NCI-H2029 treated with DMSO at 0.1 percent for 48 hours (cell line): ENCODE data around the gene SLC22A31.
"Not testable (repeated sequence)": the region's sequence is repeated elsewhere in the genome, so short reads cannot be mapped to it uniquely, and the experiment has no call there.

ENCODE experiments used
- DNase-seq: peaks from one replicate; lab custom pipeline; 2025; lab: John Stamatoyannopoulos, UW

Gene SLC22A31

DNA sequence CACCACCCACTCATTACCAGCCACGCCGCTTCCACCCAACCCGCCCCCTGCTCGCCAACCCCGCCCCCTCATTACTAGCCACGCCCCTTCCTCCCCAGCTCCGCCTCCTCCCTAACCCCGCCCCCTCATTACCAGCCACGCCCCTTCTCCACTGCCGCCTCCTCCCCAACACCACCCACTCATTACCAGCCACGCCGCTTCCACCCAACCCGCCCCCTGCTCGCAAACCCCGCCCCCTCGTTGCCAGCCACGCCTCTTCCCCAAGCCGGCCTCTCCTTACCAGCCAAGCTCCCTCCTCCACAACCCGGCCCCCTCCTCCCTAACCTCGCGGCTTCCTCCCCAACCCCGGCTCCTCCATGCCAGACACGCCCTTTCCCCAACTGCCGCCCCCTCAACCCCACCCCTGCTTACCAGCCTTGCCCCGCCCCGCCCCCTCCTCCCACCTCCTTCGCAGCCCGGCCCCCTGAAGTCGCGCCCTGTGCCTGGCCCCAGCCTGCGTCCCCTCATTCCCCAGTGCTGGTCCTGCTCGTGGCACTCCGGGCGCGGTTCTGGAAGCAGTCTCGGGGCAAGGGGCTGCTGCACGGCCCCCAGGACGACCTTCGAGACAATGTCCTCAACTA lies 7.3 kb downstream of the SLC22A31 start:
- DNase-seq = no peak

DNA sequence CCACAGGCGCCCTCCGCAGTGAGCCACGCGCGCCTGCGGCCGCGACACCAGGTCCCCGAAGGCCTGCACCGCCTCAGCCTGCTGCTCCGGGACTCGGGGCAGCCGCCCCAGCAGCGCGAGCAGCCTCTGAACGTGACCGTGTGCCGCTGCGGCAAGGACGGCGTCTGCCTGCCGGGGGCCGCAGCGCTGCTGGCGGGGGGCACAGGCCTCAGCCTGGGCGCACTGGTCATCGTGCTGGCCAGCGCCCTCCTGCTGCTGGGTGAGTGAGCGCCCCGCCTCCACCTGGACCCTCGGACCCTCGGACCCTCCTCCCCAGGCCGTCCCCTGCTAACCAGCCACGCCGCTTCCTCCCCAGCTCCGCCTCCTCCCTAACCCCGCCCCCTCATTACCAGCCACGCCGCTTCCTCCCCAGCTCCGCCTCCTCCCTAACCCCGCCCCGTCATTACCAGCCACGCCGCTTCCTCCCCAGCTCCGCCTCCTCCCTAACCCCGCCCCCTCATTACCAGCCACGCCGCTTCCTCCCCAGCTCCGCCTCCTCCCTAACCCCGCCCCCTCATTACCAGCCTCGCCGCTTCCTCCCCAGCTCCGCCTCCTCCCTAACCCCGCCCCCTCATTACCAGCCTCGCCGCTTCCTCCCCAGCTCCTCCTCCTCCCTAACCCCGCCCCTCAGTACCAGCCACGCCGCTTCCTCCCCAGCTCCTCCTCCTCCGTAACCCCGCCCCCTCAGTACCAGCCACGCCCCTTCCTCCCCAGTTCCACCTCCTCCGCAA lies 8.0 kb downstream of the SLC22A31 start:
- DNase-seq = not testable (repeated sequence)

- DNase-seq = no peak
Measured at GRCh38 chr16:89191901-89192185, 8.5 kb downstream of the SLC22A31 start.

DNA sequence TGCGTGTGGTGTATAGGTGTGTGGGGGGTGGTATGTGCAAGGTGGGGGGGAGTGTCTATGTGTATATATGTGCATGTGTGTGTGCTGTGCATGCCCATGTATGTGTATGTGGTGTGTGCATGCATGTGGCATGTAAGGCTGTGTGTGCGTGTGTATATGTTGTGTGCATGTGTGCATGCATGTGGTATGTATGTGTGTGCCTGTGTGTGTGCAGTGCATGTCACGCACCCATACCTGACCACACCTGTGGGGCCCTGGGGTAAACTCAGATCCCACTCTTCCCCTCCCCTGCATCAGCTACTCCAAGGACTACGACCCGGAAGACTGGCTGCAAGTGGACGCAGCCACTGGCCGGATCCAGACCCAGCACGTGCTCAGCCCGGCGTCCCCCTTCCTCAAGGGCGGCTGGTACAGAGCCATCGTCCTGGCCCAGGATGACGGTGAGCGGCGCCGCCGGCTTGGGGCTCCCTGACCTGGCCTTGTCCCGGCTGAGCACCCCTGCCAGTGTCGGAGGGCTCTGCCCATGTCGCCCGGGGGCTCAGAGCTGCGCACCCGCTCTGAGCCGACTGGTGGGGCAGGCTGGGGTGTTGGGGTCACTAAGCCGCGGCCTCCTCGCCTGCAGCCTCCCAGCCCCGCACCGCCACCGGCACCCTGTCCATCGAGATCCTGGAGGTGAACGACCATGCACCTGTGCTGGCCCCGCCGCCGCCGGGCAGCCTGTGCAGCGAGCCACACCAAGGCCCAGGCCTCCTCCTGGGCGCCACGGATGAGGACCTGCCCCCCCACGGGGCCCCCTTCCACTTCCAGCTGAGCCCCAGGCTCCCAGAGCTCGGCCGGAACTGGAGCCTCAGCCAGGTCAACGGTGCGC lies 9.1 kb downstream of the SLC22A31 start:
- DNase-seq = no peak

DNA sequence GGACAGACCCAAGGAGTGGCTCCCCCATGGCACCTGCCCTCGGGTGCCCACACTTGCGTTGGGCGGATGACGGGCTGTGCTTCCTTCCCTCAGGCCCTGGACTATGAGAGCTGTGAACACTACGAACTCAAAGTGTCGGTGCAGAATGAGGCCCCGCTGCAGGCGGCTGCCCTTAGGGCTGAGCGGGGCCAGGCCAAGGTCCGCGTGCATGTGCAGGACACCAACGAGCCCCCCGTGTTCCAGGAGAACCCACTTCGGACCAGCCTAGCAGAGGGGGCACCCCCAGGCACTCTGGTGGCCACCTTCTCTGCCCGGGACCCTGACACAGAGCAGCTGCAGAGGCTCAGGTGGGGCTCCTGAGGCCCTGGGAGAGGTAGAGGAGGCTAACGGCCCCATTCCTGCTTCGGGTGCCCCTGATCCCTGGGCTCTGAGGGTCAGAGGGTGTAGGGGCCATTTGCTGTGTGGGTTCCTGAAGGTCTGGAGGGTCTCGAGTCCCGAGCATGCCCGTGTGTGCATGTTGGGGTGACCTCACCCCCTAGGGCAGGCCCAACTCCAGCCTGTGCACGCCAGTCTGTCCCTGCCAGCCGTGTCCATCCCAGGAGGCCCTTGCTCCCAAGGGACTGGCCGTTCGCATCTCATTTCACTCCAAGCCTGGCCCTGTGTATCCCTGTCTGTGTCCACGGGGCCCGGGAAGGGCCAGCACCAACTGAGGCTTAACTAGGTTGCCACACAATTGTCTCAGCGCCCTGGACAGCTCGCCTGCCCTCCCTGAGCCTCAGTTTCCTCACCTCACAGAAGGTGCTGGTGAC lies 10.0 kb downstream of the SLC22A31 start:
- no peak for DNase-seq

- no peak for DNase-seq
Measured at GRCh38 chr16:89189358-89190025, 10.8 kb downstream of the SLC22A31 start.

DNA sequence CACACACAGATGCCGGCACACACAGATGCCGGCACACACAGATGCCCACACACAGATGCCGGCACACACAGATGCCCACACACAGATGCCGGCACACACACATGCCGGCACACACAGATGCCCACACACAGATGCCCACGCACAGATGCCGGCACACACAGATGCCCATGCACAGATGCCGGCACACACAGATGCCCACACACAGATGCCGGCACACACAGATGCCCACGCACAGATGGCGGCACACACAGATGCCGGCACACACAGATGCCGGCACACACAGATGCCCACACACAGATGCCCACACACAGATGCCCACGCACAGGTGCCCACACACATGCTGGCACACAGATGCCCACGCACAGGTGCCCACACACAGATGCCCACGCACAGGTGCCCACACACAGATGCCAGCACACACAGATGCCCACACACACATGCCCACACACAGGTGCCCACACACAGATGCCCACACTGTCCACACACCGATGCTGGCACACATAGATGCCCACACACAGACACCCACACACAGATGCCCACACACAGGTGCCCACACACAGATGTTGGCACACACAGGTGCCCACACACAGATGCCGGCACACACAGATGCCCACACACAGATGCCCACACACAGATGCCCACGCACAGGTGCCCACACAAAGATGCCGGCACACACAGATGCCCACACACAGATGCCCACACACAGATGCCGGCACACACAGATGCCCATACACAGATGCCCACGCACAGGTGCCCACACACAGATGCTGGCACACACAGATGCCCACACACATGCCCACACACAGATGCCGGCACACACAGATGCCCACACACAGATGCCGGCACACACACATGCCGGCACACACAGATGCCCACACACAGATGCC lies 11.6 kb downstream of the SLC22A31 start:
- not testable (repeated sequence) for DNase-seq

DNA sequence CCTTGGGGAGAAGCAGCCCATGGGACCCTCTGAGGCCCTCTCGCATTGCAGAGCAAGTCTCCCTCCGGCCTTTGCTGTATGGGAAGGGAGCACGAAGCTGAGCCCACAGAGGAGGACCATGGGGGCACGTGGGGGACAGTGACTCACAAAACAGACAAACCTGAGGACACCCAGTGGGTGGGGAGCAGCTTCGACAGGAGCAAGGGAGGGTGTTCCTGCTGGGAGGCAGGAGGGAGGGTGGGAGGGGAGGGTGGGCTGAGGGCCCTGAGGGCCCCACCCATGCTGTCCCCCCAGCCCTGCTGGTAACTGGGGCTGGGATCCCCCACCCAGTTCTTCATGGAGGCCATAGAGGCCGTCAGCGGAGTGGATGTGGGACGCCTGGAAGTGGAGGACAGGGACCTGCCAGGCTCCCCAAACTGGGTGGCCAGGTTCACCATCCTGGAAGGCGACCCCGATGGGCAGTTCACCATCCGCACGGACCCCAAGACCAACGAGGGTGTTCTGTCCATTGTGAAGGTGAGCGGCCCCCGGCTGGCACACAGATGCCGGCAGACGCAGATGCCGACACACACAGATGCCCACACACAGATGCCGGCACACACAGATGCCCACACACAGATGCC lies 12.5 kb downstream of the SLC22A31 start:
- DNase-seq = no peak

- DNase-seq = no peak
Measured at GRCh38 chr16:89187032-89187769, 13.1 kb downstream of the SLC22A31 start.

DNA sequence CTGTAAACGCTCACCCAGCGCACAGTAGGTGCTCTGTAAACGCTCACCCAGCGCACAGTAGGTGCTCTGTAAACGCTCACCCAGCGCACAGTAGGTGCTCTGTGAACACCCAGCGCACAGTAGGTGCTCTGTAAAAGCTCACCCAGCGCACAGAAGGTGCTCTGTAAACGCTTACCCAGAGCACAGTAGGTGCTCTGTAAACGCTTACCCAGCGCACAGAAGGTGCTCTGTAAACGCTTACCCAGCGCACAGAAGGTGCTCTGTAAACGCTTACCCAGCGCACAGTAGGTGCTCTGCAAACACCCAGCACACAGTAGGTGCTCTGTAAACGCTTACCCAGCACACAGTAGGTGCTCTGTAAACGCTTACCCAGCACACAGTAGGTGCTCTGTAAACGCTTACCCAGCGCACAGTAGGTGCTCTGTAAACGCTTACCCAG lies 13.7 kb downstream of the SLC22A31 start:
- DNase-seq = not testable (repeated sequence)

DNA sequence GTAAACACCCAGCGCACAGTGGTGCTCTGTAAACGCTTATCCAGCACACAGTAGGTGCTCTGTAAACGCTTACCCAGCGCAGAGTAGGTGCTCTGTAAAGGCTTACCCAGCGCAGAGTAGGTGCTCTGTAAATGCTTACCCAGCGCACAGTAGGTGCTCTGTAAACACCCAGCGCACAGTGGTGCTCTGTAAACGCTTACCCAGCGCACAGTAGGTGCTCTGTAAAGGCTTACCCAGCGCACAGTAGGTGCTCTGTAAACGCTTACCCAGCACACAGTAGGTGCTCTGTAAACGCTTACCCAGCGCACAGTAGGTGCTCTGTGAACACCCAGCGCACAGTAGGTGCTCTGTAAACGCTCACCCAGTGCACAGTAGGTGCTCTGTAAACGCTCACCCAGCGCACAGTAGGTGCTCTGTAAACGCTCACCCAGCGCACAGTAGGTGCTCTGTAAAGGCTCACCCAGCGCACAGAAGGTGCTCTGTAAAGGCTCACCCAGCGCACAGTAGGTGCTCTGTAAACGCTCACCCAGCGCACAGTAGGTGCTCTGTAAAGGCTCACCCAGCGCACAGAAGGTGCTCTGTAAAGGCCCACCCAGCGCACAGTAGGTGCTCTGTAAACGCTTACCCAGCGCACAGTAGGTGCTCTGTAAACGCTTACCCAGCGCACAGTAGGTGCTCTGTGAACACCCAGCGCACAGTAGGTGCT lies 14.3 kb downstream of the SLC22A31 start:
- DNase-seq = not testable (repeated sequence)

- no peak for DNase-seq
Measured at GRCh38 chr16:89184933-89185794, 15.2 kb downstream of the SLC22A31 start.

DNA sequence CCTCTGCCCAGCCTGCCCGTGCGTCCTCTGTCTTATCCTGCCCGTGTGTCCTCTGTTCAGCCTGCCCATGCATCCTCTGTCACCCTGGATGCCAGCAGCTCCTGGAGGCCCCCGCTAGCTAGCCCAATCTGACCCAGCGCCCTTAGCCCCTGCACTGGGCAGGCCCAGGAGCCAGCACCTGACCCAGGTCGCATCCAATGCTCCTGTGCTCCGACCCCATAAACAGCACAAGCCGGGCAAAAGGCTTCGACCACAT lies 15.7 kb downstream of the SLC22A31 start:
- DNase-seq = no peak

DNA sequence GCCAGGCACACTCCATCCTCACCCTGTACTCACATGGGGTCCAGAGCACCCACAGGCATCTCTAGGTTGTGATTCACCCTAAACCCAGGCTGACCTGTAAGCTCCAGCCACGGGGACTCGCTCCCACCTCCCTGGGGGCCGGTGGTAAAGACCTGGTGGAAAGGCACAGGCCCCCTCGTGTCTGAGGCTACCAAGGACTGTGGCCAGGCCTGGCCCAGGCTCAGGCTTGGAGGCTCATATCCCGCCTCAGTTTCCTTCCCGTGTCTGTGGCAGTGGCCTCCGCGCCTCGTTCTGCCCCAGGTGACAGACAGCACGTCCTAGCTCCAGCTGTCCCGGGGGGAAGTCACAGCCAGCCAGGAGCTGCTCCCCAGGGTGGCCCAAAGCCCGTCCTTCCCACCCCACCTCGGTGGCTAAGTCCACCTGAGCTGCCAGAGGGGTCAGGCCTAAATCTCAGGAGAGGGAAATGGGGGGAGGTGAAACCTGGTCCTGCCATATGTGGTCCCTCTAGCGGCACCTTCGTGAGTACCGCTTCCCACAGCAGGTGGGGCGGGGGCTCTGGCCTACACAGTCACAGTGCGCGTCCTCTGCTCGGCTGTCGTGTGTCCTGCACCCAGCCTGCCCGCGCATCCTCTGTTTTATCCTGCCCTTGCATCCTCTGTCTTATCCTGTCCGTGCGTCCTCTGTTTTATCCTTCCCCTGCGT lies 16.2 kb downstream of the SLC22A31 start:
- no peak for DNase-seq

DNA sequence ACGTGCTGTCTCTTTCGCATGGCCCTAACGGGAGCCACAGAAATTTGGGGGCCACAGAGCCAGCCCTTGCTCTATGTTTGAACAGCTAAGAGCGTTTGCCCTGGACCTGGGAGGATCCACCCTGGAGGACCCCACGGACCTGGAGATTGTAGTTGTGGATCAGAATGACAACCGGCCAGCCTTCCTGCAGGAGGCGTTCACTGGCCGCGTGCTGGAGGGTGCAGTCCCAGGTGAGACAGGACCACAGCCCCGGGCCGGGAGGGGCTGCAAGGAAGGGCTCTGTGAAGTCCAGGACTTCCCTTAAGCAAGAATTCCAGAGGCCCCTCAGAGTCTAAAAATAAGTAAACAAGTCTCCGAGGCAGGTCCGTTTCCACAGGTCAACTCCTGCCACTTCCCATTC lies 16.9 kb downstream of the SLC22A31 start:
- DNase-seq = no peak

GRCh38 chr16:89179656-89180315 lies 20.6 kb downstream of the SLC22A31 start:
- DNase-seq = no peak

DNA sequence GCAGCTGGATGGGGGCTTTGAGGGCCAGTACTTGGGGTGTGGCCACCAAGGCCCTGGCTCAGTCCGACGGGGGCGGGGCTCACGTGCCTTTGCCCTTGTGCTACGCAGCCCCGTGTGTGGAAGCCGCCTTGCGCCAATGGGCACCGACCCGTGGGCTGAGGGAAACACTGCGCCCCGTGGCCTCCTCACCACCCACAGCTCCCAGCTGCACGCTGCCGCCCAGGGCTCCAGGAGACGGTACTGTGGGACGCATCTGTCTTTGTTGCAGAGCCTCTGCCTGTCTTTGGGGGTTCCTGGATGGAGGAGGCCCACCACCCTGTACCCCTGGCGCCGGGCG lies 21.2 kb downstream of the SLC22A31 start:
- DNase-seq = no peak
